ENCODE results near the gene GNG13.
"Not testable (repeated sequence)": the region's sequence is repeated elsewhere in the genome, so short reads cannot be mapped to it uniquely, and the experiment has no call there.

GNG13 gene

DNA sequence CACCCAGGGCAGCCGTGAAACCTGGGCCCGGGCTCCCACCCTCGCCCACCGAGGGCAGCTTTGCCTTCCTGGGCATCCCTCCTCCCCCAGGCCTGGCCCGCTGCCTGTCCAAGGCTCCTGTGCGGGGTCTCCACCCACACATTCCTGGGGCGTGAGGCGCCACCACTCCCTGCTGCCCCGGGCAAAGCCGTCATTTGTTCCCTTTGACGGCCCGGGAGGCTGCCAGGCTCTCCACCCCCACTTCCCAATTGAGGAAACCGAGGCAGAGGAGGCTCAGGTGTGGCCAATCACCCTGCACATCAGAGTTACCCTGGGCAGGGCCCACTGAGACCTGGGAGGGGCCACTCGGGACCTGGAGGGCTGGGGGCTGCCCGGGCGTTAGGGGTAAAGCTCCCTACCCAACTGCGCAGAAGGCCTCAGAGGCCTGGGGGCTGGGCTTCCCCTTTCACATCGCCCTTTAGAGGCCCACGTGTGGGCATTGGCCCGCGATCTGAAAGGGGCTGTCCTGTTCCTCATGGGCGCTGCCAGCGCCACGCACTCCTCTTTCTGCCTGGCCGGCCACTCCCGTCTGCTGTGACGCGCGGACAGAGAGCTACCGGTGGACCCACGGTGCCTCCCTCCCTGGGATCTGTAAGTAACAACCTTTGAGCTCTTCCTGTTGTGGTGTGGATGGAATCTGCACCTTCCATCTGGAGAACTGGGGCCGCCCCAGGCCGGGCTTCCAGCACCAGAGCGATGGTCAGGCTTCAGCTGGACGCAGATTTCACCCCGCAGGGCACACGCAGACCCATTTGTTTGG is 39.8 kb downstream of the GNG13 start, which contains the start of gene MSLN:
MSLN (plus strand) TSS at position 190 of the 799 bp plus-strand sequence. CDS start 1,947 bp downstream, outside the sequence.
- DNase-seq (ENCODE audit: low spot score), result no peak

DNA sequence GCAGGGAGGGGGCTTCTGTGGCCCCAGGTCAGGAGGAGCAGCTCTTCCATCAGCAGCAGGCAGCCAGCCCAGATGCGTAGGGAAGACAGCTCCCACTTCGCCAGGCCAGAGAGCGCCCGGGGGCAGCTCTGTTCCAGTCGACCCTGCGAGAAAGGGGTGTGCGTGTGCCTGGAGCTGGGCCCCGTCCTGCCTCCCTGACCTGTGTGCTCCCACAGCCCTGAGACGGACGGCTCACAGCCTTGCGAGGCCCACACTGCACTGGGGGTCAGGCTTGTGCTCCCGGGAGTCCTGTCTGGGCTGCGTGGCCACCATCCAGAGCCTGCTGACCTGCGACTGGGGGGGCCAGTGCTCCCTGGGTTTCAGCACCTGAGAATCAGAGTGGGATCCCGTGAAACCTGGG is 40.5 kb downstream of the GNG13 start:
- no peak for DNase-seq (ENCODE audit: low spot score)

DNA sequence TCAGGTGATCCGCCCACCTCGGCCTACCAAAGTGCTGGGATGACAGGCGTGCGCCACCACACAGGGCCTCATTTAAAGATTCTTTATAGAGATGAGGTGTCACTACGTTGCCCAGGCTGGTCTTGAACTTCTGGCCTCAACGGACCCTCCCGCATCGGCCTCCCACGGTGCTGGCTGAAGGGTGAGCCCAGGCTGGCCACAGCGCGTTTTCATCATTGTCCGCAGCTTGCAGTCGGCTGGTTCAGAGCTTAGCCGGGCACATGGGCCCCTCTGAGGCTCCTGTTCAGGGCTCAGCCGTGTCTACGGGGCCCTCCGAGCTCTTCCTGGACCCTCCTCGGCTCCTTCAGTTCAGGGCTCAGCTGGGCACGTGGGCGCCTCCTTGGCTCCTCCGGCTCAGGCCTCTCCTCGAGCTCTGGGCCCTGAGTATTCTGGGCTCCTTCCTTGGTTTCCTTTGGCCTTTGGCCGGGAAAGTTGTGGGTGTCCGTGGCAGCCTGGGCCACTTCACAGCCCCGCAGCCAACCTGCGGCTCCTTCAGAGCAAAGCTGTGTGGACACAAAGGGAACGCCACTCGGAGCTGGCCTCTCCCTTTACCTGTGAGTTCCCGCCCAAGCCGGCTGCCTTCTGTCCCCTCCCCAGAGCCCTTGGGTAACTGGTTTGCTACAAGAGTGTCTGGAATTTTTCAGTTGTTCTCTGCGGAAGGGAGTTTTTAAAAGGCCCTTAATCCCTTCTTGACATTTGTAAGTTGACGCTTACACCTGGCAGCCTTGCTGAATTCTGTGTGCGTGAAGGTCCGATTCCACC is 41.2 kb downstream of the GNG13 start:
- no peak for DNase-seq (ENCODE audit: low spot score)

DNA sequence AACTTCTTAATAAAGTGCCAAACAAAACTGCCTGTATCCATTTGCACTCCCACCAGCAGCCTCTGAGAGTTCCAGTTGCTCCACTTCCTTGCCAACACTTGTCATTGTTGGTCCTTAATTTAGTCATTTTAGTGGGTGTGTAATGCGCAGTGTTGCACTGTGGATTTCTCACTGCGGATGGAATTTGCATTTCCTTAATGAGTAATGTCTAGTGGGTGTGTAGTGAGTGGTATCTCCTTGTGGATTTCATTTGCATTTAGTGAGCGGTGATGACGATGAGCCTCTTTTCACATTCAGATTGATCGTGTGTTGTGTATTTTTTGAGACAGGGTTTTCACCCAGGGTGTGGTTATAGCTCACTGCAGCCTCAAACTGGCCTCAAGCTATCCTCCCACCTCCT is 44.1 kb downstream of the GNG13 start:
- DNase-seq (ENCODE audit: low spot score), result no peak

DNA sequence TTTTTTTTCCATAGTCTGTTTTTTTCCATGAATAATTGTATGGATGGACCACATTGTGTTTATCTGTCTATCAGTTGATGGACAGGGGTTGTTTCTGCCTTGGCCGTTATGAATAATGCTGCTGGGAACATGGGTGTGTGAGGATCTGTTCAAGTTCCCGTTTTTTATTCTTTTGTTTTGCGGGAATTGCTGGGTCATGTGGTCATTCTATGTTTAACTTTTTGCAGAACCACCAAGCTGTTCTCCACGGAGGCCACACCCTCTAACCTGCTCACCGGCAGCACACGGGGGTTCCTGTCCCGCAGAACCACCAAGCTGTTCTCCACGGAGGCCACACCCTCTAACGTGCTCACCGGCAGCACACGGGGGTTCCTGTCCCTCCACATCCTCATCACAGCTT is 45.9 kb downstream of the GNG13 start:
- no peak for DNase-seq (ENCODE audit: low spot score)

DNA sequence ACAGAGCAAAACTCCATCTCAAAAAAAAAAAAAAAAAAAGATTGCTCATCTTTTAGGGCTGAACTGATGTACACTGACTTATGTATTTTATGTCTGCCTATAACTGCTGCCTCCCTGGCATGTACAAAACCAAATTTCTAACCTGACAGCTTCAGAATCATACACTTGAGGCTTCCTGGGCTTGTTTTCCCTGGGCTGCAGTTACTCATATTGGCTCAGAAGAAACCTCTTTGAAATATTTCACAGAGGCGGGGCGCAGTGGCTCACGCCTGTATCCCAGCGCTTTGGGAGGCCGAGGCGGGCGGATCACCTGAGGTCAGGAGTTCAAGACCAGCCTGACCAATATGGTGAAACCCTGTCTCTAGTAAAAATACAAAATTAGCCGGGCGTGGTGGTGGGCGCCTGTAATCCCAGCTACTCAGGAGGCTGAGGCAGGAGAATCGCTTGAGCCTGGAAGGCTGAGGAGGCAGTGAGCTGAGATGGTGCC is 46.4 kb downstream of the GNG13 start:
- DNase-seq (ENCODE audit: low spot score), result not testable (repeated sequence)

GRCh38 chr16:752007-752312 is 48.6 kb downstream of the GNG13 start:
- no peak for DNase-seq (ENCODE audit: low spot score)

GRCh38 chr16:751152-752006 is 49.2 kb downstream of the GNG13 start:
- peak; percentile 39 for DNase-seq (ENCODE audit: low spot score)

GRCh38 chr16:750485-750884 is 50.0 kb downstream of the GNG13 start:
- DNase-seq (ENCODE audit: low spot score), result no peak

GRCh38 chr16:749010-749409 is 51.5 kb downstream of the GNG13 start:
- DNase-seq (ENCODE audit: low spot score), result no peak

Data from Ammon's horn (tissue), 1 donor.